ENCODE data around the gene SLC28A1. TPM values are rescaled to one million over a fixed set of nuclear protein-coding genes. Genes with fewer than 3 reads are reported as not detected.

The SLC28A1 gene
- total RNA-seq, 1 donor from 2014 or later, result 0.19 TPM

- TF ChIP-seq CTCF (conservative IDR thresholded peaks at IDR 0.05), result no peak
- no peak for DNase-seq (ENCODE audit: extremely low spot score, unreplicated experiment)
Observed at GRCh38 chr15:84961707-84962106, 77.2 kb downstream of the SLC28A1 start.

GRCh38 chr15:84962955-84963354 lies 78.5 kb downstream of the SLC28A1 start:
- no peaks in the 10 kb centered on the region for H3K27me3 Mint-ChIP-seq
- DNase-seq (ENCODE audit: extremely low spot score, unreplicated experiment), result no peak
- TF ChIP-seq CTCF (conservative IDR thresholded peaks at IDR 0.05), result no peak
- peaks cover 12% of the 10 kb centered on the region for H3K9me3 Mint-ChIP-seq
- peak overlapping the region; percentile 78 for H3K27ac Mint-ChIP-seq
- H3K4me3 Mint-ChIP-seq, result no peak overlapping the region
- peaks cover 23% of the 10 kb centered on the region for H3K4me1 Mint-ChIP-seq (ENCODE audit: unreplicated experiment)
- H3K36me3 Mint-ChIP-seq, result no peaks in the 10 kb centered on the region

More at GRCh38 chr15:84961707-84962106, 77.2 kb downstream of the SLC28A1 start:
- H3K36me3 Mint-ChIP-seq, result no peaks in the 10 kb centered on the region
- no peak overlapping the region for H3K27ac Mint-ChIP-seq
- H3K27me3 Mint-ChIP-seq, result no peaks in the 10 kb centered on the region
- H3K4me3 Mint-ChIP-seq, result no peak overlapping the region
- peaks cover 12% of the 10 kb centered on the region for H3K9me3 Mint-ChIP-seq
- peaks cover 23% of the 10 kb centered on the region for H3K4me1 Mint-ChIP-seq (ENCODE audit: unreplicated experiment)

GRCh38 chr15:84967380-84967779 lies 82.9 kb downstream of the SLC28A1 start:
- Mint-ChIP-seq H3K27ac (no peak overlapping the region), H3K36me3 (no peaks in the 10 kb centered on the region), H3K4me1 (ENCODE audit: unreplicated experiment) (peaks cover 16% of the 10 kb centered on the region), H3K27me3 (no peaks in the 10 kb centered on the region), H3K4me3 (no peak overlapping the region), H3K9me3 (peaks cover 12% of the 10 kb centered on the region)
- TF ChIP-seq CTCF (conservative IDR thresholded peaks at IDR 0.05), result no peak
- DNase-seq (ENCODE audit: extremely low spot score, unreplicated experiment), result no peak

- H3K9me3 Mint-ChIP-seq, result peaks cover 12% of the 10 kb centered on the region
- no peak overlapping the region for H3K4me3 Mint-ChIP-seq
- H3K4me1 Mint-ChIP-seq (ENCODE audit: unreplicated experiment), result peaks cover 7% of the 10 kb centered on the region
- H3K36me3 Mint-ChIP-seq, result no peaks in the 10 kb centered on the region
- TF ChIP-seq CTCF (conservative IDR thresholded peaks at IDR 0.05), result no peak
- no peak overlapping the region for H3K27ac Mint-ChIP-seq
- DNase-seq (ENCODE audit: extremely low spot score, unreplicated experiment), result no peak
- H3K27me3 Mint-ChIP-seq, result no peaks in the 10 kb centered on the region
Observed at GRCh38 chr15:84968301-84968700, 83.8 kb downstream of the SLC28A1 start.

GRCh38 chr15:84969257-84969656 lies 84.8 kb downstream of the SLC28A1 start:
- Mint-ChIP-seq H3K9me3 (peaks cover 6% of the 10 kb centered on the region), H3K36me3 (no peaks in the 10 kb centered on the region)

More at GRCh38 chr15:84969257-84969656, 84.8 kb downstream of the SLC28A1 start:
- H3K4me1 Mint-ChIP-seq (ENCODE audit: unreplicated experiment), result peaks cover 7% of the 10 kb centered on the region
- DNase-seq (ENCODE audit: extremely low spot score, unreplicated experiment), result no peak
- no peak overlapping the region for H3K4me3 Mint-ChIP-seq
- no peaks in the 10 kb centered on the region for H3K27me3 Mint-ChIP-seq
- no peak for TF ChIP-seq CTCF (conservative IDR thresholded peaks at IDR 0.05)
- no peak overlapping the region for H3K27ac Mint-ChIP-seq
